HG02973 (cell line): Measurements from ENCODE around the gene ARMC9.

Experiments
- ATAC-seq: cut with Tn5 transposase; IDR thresholded peaks from one replicate; pipeline ENCODE4 v1.9.1; 2021; ENCODE audit warnings: moderate library complexity; ENCODE audit not compliant: unreplicated experiment

Gene ARMC9

DNA sequence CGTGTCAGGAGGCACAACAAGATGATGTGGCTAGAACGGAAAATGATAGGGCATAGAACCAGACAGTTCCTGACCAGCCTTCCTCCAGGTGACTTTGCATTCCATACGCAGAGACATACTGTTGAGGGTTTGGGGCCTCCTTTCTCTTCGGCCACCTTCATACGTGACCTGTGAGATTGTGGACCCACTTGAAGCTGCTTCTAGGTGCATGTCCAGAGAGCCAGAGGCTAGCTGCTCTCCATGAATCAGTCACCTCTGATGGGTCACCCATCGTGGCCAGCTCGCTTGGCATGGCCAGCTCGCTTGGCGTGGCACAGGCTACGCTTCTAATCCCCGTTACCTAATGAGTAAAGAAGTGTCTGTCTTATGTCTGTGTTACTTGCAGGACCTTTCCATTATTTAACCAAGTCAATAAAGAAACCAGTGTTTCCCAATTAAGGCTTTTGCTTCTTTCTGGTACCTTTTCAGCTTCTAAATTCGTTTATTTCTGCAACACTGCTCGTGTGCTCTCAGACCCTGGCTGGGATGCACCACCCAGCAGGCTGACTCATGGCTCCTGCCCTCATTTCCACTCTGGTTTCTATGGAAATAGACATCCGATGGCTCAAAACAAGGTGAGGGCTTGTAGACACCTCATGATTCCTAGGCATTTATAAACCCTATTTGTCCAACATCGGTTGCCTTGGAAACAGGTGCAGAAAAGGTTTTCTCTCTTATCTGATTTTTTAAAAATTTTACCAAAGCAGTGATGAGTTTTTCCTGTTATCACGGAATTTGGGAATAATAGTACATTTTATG lies 110.4 kb downstream of the ARMC9 start:
- ATAC-seq = no peak

DNA sequence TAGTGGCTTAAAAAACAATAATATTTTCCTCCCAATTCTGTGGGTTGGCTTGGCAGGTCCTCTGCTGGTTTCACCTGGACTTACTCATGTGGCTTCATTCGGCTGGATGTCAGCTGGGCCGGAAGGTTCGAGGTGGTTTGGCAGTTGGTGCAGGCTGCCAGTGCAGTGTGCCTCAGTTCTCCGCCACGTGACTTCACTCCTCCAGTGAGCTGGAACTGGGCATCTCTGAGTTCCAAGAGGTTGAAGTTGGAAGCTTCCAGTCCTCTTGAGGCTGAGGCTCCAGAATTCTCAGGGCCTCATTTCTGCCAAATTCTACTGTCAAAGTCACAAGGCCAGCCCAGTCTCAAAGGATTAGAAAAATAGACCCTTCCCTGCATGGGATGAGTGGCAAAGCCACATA lies 113.6 kb downstream of the ARMC9 start:
- ATAC-seq = no peak

DNA sequence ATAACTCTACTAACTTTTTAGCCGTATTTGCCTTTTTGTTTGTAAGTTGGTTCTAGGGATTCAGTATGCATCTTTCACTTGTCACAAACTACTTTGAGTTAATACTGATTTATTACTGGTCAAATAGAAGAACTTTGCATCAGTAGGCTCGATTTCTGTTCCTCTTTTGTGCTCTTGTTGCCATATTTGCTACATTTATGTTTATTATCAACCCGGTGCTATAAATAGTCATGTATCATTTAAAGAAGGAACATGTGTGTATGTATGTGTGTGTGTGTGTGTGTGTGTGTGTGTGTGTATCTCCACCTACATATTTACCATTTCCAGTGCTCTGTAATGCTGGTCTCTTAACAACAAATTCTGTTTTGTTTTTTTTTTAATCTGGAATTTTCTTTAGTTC lies 117.5 kb downstream of the ARMC9 start:
- ATAC-seq = no peak

DNA sequence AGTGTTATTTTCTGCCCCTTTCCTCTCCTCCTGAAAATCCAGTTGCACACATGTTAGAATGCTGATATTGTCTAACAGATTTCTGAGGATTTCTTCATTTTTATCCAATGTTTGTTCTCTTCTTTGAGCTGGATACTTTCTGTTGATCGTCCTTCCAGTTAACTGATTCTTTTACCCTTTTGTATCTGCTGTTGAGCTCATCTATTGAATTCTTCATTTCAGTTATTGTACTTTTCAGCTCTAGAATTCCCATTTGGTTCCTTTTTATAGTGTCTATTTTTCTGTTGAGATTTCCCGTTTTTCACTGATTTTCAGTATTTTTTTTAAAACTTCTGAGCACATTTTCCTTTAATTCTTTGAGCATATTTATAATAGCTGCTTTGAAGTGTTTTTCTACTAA lies 119.1 kb downstream of the ARMC9 start:
- no peak for ATAC-seq

DNA sequence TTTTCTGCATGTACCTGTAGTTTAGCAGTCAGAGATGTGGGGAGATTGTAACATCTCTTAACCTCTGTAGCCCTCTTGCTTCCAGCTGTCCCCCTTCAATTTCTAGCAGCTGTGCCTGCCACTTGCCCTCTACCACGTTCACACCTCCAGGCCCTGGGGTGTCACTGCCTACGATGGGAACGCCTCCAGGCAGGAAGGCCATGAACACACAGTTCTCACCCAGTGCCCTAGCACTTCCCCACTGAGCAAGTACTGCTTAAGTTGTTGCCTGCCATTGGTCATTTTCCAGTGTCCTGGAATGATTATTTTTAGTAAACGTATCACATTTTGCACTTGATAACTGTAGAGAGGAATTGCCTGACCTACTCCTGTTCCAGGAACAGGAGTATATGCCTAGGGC lies 120.0 kb downstream of the ARMC9 start:
- no peak for ATAC-seq

DNA sequence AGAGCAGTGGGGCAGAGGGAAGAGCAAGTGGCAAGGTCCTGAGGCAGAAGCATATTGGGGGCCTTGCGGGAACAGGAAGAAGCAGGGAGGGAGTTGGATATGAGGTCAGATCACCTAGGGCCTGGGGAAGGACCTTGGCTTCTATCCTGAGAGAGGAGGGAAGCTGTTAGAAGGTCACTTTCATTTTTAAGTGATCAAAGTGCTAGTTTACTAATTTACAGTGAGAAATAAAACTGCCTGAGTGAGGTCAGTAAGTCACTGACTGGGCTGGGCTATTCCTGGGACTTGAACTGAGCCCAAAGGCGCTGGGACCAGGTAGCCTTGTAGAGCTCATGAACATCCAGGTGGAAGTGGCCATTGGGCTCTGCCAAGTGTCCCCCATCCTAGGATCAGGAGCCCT lies 120.5 kb downstream of the ARMC9 start:
- no peak for ATAC-seq

DNA sequence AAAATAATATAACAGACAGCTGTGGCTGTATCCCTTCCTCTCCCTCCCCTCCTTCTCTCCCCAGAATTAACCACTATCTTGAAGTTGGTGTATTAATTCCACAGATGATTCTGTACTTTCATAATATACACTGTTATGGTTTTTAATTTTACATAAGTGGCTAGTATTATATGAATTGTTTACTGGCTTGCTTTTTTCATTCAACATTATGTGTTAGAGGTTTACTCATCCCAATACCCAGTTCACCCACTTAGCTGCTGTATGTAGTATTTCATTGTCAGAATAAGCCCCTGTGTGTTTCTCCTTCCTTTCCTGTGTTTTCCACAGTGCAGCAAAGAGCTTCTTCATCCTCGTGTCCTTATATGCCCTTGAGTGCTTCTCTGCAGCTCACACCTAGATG lies 121.4 kb downstream of the ARMC9 start:
- ATAC-seq = no peak

DNA sequence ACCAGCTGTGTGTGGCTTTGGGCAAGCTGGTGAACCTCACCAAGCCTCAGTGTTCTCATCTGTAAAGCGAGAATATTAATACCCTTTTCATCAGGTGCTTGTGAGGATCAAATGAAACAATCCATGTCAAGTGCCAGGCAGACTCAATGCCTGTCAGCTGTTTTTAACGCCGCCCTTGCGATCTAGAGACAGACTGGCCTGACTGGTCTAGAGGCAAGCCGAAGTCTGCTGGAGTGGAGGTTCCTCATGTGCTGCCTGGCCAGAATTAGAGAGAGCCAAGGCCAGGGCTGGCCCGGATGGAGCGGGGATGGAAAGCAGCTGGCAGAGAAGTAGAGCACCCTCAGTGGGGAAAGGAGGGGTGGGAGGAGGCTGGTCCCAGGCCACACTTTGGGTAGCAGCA lies 122.6 kb downstream of the ARMC9 start:
- ATAC-seq = no peak

DNA sequence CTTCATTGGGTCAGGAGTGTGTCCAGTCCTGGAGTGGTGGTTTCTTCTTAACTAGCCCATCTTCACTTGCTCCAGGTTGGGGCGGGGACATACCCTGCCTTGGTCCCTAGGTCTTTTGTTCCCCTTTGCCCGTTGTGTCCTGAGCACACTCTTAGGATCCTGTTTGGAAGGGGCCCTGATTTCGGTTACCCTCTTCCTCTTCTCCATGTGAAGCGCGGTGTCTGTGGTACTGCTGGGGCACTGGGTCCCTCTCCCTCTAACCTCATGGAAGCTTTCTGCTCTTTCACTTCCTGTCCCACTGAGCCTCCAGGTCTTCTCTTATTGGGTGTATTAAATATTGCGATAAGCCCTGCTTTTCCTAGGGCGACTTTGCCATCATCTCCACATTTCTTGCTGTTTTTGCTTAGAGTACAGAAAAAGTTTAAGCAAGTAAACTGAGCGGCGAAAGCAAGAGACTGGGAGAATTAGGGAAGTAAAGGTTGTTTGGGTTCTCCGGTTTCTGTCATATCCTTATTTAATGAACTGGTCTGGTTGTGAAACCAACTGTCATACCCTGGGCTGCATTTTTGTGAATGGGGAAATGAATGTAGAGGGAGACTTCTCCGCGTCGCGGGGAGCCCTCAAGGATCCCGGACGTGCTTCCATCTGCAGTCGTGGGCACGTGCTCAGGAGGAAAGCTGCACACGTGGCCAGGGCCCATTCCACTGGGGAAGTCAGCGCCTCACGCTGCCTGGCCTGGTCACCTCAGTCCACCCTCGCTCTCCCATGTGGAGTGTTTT lies 123.3 kb downstream of the ARMC9 start:
- ATAC-seq = no peak

DNA sequence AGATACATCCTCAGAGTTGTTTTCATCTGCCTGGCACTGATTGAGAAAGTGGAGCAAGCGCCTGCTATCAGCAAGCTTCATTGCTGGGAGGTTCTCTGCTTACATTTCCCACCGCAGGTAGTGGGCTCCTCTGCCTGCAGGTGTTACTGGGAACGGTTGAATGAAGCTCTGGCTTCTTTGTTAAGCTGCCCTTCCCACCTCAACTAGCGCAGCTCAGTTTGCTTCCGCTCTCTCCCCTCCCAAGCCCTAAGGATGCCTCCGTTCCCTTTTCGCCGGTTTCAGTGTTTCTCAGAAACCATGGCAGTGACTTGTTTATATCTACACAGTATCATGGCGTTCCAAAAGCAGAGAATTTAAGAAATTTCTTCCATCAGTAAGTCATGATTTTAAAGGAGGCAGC lies 124.9 kb downstream of the ARMC9 start:
- ATAC-seq = no peak

DNA sequence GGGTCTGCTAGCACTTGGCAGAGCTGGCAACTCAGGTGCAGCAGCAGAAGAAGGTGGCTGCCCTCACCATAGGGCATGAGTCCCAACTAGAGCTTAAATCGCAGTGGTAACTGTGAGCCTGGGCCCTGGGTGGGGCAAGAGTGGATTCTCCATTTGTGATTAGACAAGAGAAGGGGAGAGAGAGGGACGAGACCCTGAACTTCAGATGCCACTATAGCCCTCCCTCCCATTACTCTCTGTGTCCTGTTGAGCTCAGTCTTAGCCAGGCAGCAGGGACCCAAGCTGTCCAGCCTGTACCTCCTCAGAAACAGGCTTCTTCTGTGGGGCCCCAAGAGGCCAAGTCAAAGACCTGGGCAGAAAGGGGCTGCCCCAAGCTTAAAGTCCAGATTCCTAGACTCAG lies 127.4 kb downstream of the ARMC9 start:
- no peak for ATAC-seq

DNA sequence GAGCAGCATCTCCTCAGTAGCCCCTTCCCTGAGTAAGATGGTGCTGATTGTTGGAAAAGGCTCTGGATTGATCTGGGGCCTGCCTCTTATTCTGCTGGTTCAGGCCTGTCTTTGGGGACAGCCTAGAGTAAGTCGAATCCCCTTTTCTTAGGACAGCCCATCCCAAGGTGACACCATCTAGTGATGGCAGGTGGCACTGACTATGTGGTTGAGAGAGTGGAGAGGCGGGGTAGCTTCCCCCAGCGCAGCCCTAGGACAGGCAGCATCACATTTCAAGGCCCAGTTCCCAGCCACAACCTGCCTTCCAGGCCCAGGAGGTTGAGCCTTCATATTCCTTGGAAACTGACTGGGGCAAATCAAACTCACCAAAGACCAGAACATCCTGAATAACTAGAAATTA lies 128.0 kb downstream of the ARMC9 start:
- no peak for ATAC-seq

DNA sequence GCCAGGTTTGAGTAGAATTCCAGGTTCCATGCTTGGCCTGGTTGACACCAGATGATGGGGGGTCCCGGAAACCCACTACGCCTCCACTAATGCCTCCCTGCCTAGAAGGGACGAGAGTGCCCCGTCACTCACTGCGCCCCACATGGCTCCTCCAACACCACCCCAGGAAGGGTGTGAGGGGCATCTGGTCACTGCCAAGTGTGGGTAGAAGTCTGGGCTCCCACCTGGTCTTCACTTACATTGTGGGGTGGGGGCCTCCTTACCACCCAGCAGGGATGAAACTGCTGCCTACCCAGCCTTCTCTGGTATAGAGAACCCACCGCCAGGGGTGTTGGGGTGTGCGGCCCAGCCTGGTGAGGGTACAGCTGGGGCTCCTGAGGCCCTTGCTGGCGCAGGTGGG lies 131.9 kb downstream of the ARMC9 start:
- no peak for ATAC-seq

DNA sequence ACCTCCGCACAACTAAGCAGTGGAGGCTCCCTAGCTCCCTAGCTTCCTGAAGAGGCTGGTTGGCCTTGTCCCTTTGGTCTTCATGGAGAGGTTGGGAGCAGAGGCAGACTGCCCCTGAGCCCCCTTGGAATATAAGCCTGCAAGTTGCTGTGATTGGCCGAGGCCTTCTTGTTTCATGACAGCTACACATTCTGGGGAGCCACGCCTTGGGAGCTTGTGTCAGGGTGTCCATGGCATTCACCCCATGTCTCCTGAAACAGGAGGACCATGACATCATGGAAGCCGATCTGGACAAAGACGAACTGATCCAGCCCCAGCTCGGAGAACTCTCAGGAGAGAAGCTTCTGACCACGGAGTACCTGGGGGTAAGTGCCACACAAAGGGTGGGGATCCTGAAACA lies 133.1 kb downstream of the ARMC9 start:
- no peak for ATAC-seq

DNA sequence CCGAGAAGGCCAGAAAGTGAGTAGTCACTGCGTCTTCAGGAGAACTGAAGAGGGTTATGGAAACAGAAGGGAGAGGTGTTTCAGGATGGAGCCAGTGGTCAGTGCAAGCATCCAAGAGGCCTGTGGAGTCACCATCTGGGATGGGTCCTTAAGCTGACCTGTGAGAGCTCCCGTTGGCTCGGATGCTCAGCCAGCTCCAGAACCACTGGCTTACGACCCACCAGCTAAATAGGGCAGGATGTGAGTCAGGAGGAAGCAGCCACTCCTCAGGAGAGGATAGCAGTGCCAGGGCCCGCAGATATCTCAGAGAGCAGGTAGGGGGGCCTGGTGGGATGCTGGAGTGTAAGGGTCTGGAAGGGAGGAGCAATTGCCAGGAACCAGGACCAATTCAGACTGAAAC lies 134.0 kb downstream of the ARMC9 start:
- ATAC-seq = no peak

DNA sequence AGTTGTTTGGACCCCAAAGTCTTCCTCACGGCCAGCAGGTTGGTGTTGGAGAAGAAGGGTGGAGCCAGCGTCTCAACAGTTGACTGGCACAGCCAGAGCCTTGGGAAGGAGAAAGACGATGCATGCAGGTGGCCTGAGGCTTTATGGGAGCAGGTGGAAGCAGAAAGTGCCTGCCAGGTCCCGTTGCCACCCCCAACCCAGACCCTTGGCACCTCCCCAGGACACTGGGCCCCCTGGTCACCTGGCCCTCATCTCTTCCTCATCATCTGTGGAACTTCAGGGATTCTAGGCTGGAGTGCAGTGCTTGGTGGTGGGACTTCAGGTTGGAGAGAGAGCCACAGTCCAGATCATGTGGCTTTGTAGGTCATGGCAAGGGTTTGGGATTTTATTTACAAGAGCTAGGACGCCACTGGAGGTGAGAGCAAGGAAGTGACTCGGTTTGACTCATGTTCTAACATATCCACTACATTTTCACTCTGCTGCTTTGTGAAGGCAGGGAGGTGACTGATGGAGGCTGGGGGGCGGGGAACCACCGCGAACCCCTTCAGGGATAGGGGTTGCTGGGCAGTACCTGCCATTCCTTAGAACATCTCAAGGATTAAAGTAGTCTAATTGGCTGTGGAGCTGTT lies 134.6 kb downstream of the ARMC9 start:
- no peak for ATAC-seq

DNA sequence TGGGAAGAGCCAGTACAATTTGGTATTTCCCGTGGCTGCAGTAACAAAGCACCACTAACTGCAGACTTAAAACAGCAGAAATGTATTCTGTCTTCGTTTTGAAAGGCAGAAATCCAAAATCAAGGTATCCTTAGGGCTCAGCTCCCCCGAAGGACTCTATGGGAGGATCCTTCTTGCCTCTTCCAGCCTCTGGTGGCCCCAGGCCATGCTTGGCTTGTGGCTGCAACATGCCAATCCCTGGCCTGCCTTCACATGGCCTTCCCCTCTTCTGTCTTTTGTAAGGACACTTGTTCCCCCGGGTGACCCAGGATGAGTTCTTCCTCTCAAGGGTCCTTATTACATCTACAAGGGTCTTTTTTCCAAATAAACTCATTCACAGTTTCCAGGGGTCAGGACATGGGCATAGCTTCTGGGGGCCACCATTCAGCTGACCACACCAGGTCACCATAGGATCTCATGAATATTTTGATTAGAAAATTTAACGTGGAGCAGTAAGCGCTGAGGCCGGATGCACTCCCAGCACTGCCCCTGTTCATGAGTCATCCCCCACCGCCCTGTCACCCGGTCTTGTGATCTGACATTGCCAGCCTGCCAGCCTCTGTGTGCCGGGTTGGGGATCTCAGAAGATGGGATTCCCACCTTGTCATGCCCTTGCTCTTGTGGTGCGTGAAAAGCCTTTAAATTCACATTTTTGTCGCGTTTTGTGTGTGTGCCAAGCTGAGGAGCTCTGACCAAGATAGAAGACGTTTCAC lies 135.9 kb downstream of the ARMC9 start:
- ATAC-seq = no peak

DNA sequence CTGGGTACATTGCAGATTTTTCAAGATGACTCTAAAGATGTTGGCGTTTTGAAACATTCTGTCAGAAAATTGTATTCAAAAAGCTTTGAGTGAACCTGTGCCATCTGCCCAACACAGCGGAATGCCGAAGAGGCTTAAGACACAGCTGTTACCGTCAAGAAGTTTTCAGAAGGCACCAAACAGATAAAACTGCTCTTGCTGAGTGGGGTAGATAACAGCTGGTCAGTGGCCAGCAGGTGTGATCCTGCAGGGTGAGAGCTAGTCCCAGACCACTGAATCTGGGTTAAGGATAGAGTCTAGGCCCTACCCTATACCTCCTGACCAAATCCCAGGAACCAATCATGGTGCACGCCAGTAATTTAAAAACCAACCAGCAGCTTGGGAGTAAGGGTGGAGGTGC lies 136.6 kb downstream of the ARMC9 start:
- ATAC-seq = no peak

DNA sequence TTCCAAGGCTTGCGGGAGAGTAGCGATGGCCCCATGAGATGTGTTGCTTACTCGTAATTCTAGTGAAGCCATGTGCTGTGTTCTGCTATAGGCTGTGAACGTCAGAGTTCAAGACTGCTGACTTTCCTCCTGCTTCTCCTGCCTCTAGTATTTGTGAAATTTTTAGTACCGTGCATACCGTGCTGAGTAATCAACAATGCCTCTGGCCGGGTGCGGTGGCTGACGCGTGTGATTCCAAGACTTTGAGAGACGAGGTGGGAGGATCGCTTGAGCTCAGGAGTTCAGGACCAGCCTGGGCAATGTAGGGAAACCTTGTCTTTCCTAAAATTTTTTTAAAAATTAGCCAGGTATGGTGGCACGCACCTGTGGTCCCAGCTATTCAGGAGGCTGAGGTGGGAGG lies 137.2 kb downstream of the ARMC9 start:
- ATAC-seq = no peak

DNA sequence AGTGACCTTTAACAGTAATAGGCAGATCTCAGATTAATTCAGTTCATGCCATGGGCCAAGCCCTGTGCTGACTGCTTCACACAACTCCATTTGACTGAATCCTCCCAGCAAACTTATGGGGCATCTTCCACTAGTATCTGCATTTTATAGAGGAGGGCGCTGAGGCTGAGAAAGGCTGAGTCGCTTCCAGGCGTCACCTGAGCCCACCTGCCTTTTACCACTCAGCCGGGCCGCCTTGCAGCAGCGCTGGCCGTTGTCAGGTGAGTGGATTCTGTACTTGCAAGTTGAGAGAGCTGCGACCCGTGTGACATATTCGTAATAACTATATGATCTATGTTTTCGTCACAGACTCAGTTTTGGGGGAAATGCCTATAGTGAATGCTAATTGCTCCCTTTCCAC lies 137.8 kb downstream of the ARMC9 start:
- ATAC-seq = no peak

DNA sequence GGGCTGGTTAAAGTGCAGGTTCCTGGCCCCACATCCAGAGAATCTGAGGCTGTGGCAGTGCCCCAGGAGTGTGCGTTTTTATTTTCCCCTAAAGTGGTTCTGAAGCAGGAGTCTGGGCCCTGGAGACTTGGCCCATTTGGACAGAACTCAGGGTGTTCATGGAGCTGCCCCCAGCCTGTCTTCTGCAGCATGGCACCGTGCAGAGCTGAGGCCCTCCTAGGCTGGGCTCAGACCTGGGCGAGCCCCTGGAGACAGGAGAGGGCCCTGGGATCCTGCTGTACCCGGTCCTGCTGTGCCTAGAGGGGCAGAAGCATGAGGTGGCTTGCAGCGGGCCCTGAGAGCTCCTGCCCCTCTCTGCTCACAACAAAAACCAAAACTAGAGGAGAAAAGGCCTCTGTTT lies 138.3 kb downstream of the ARMC9 start:
- no peak for ATAC-seq
